Measurements from ENCODE around the gene FBXL4.

The FBXL4 gene

DNA sequence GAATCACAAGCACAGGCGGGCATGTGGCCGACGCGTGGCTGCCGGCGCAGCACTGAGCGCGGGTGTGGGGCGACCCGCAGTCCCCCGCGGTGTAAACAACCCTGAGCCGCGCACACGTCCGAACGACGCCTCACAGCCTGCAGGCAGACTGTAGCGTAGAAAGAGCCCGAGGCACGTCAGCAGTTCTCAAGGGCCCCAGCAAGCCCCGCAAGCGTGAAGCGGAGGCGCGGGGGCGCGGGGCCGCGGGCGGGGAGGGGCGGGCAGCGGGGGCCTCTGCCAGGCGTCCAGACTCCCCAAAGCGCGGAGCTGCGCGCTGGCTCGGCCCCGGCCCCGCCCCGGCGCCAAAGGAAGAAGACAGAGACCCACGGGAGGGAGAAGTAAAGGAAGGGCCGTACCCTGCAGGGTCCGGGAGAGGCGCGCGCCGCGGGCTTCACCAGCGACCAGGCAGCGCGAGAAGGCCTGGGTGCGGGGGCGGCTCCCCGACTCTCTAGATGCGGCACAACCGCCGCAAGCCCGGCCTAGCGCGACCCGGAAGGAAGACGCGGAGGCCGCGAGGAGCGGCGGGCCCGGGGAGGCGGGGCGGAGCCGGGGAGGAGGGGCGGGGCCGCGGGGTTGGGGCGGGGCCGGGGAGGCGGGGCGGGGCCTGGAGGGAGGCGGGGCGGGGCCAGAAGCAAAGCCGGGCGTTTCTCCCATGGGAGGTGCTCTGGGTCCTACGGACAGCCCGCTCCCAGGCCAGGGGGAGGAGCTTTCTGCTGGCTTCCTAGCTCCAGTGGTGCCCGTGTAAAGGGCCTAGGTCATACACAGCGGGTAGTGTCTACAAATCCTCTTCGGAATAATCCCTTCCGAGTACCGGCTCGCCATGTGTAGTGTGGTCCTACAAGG is at the start of gene FBXL4:
Gene FBXL4 (minus strand): TSS at position 536 of the 882 bp plus-strand sequence. CDS start 20,958 bp downstream, outside the sequence.
- TF ChIP-seq, protein P1, sequence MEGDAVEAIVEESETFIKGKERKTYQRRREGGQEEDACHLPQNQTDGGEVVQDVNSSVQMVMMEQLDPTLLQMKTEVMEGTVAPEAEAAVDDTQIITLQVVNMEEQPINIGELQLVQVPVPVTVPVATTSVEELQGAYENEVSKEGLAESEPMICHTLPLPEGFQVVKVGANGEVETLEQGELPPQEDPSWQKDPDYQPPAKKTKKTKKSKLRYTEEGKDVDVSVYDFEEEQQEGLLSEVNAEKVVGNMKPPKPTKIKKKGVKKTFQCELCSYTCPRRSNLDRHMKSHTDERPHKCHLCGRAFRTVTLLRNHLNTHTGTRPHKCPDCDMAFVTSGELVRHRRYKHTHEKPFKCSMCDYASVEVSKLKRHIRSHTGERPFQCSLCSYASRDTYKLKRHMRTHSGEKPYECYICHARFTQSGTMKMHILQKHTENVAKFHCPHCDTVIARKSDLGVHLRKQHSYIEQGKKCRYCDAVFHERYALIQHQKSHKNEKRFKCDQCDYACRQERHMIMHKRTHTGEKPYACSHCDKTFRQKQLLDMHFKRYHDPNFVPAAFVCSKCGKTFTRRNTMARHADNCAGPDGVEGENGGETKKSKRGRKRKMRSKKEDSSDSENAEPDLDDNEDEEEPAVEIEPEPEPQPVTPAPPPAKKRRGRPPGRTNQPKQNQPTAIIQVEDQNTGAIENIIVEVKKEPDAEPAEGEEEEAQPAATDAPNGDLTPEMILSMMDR (IDR thresholded peaks at IDR 0.05; ENCODE audit: low read depth, low read length), result no peak
- Histone ChIP-seq H3K4me3 (ENCODE audit: low read depth, low read length) (peak within 1 kb of the TSS; percentile 71), H3K27ac (peak within 1 kb of the TSS; percentile 97), H3K27me3 (ENCODE audit: insufficient read depth, low read depth, severe bottlenecking) (no peaks in the 10 kb centered on the region), H3K36me3 (0 out of 2 replicates have a peak, but pooled peaks cover 4% of the 10 kb centered on the region), H3K9me3 (ENCODE audit: severe bottlenecking) (no peaks in the 10 kb centered on the region)
- peak; percentile 96 for DNase-seq

DNA sequence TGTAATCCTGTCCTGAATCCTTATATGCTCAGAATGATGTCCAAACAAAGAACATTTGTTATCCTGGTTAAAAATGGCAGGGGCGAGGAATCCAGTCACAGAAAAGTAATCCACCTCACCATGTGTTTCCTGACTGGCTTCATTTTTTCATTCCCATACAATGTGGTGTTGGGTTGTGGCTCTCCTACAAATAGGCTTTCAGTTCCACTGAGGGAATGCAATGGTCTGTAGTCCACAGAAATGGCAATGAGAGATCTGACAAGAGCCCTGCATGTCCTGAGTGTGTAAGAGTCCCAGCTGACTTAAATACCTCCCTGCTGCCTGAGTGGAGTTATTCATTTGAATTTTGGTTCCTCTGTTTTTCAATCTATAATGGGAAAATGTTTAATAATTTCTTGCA is 47.4 kb upstream of the FBXL4 start:
- Histone ChIP-seq H3K4me3 (ENCODE audit: low read depth, low read length) (no peak overlapping the region), H3K36me3 (no peaks in the 10 kb centered on the region), H3K27ac (no peak overlapping the region), H3K27me3 (ENCODE audit: insufficient read depth, low read depth, severe bottlenecking) (no peaks in the 10 kb centered on the region), H3K9me3 (ENCODE audit: severe bottlenecking) (no peaks in the 10 kb centered on the region)
- no peak for DNase-seq
- TF ChIP-seq, protein P1 (IDR thresholded peaks at IDR 0.05; ENCODE audit: low read depth, low read length), result no peak

DNA sequence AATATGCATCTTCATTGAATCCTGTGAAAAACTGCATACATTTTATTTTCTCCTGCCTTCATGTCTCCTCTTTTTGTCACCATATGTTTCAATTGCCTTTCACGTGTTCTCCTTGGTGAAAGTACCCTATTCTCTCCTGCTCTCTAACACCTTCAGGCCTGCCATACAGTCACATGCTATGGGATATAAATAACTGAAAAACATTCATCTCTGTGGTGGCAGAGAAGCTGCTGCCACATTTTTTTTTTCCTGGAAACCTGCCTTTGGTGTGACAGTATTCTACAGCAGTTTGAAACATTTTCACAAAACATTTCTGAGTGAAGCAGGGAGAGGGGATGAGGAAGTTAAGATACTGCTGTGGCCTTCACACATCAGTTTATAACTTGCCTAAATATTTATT is 44.8 kb upstream of the FBXL4 start:
- Histone ChIP-seq H3K9me3 (ENCODE audit: severe bottlenecking) (no peaks in the 10 kb centered on the region), H3K27me3 (ENCODE audit: insufficient read depth, low read depth, severe bottlenecking) (no peaks in the 10 kb centered on the region), H3K36me3 (no peaks in the 10 kb centered on the region), H3K4me3 (ENCODE audit: low read depth, low read length) (no peak overlapping the region), H3K27ac (no peak overlapping the region)
- TF ChIP-seq, protein P1 (IDR thresholded peaks at IDR 0.05; ENCODE audit: low read depth, low read length), result no peak
- DNase-seq, result no peak

DNA sequence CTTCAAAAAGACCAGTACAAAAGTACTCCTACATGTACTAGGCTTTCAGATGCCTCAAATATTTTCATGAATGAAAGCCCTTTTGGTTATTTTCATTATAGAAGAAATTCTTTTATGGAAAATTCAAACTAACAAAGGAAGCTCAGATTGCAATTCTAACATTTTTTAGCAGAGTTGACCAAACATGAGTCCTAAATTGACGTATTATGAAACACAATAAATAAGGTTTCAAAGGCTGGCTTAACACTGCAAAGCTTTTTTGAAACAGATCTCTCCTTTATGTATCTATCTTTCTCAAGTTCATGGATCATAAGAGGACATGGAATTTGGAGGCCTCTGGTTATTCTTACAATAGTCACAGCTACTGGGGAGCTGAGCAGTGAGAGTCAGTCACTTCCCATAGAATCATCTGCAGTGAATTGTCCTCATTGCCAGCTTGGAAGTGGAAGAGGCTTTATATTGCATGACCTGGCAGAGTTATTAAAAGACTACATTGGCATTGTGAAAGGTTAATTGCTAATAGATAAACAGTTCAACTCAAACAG is 38.4 kb upstream of the FBXL4 start:
- Histone ChIP-seq H3K27ac (no peak overlapping the region), H3K27me3 (ENCODE audit: insufficient read depth, low read depth, severe bottlenecking) (no peaks in the 10 kb centered on the region), H3K36me3 (no peaks in the 10 kb centered on the region), H3K9me3 (ENCODE audit: severe bottlenecking) (no peaks in the 10 kb centered on the region), H3K4me3 (ENCODE audit: low read depth, low read length) (no peak overlapping the region)
- TF ChIP-seq, protein P1 (IDR thresholded peaks at IDR 0.05; ENCODE audit: low read depth, low read length), result no peak
- no peak for DNase-seq

DNA sequence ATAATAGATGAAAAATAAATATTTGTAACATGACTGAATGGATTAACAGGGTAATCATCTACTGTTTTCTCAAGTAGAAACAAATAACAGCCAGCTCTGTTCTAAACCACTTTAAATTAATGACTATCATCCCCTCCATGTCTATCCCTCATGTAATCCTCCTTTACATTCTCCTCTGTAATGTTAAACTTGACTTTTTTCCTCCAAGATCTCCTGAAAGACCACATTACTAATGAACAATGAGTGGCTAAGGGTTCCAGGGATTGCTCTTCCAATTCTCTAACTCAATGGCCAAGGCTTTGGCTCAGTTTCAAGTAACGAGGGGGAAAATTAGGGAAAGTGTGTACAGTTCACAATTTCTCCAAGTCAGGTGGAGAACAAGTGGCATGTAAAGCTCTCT is 37.6 kb upstream of the FBXL4 start:
- no peak overlapping the region for H3K4me3 ChIP-seq (ENCODE audit: low read depth, low read length)
- H3K36me3 ChIP-seq, result no peaks in the 10 kb centered on the region
- H3K27ac ChIP-seq, result no peak overlapping the region
- no peaks in the 10 kb centered on the region for H3K9me3 ChIP-seq (ENCODE audit: severe bottlenecking)
- H3K27me3 ChIP-seq (ENCODE audit: insufficient read depth, low read depth, severe bottlenecking), result no peaks in the 10 kb centered on the region
- TF ChIP-seq, protein P1 (IDR thresholded peaks at IDR 0.05; ENCODE audit: low read depth, low read length), result no peak
- DNase-seq, result no peak
